Thyroid gland (tissue), 4 donors: ENCODE results near the gene LANCL1. TPM values are rescaled to one million over a fixed set of nuclear protein-coding genes. Genes with fewer than 3 reads are reported as not detected.

Source experiments
- DNase-seq, 2 donors: peaks; one replicate each; pipeline ENCODE4 v3.0.0-alpha.2; 2019
- H3K27ac ChIP-seq, 3 donors: fragments of 200-600 bp; sonication (generic); 1 replicate in 2 of 3; 2 replicates in 1 of 3; pipeline ENCODE4 v1.5.1; 2016 to 2019; ENCODE audit warnings: mild to moderate bottlenecking in 1 of 3, moderate library complexity in 1 of 3
- H3K27me3 ChIP-seq: fragments of 200-600 bp; sonication (generic); one replicate; pipeline ENCODE4 v1.5.1; 2019
- H3K36me3 ChIP-seq, 2 donors: fragments of 200-600 bp; sonication (generic); one replicate each; pipeline ENCODE4 v1.5.1; 2016 to 2019
- H3K4me1 ChIP-seq, 2 donors: fragments of 200-600 bp; sonication (generic); one replicate each; pipeline ENCODE4 v1.5.1; 2017 to 2019
- H3K4me3 ChIP-seq, 3 donors: fragments of 200-600 bp; sonication (generic); replicated peaks in 1 of 3; 1 replicate in 2 of 3; 2 replicates in 1 of 3; pipeline ENCODE4 v1.5.1; 2016; ENCODE audit warnings: mild to moderate bottlenecking in 1 of 3
- H3K9me3 ChIP-seq: fragments of 200-600 bp; sonication (generic); one replicate; pipeline ENCODE4 v1.5.1; 2017
- CTCF ChIP-seq, 6 experiments: fragments of 200-600 bp in 3 of 6; fragments of 450-650 bp in 3 of 6; sonication (generic) in 3 of 6; IDR thresholded peaks; one replicate each; pipeline ENCODE4 v1.5.1; 2016 to 2019; ENCODE audit warnings: antibody characterized with exemption in 6 of 6, mild to moderate bottlenecking in 2 of 6, inconsistent platforms in 1 of 6, moderate library complexity in 1 of 6
- POLR2A ChIP-seq, 2 donors: fragments of 450-650 bp; IDR thresholded peaks; one replicate each; pipeline ENCODE4 v1.6.1; 2017; ENCODE audit warnings: antibody characterized with exemption in 2 of 2, mild to moderate bottlenecking in 2 of 2, moderate library complexity in 1 of 2
- WGBS, 2 donors: methylation state at CpG; one replicate each; pipeline ENCODE4 v1.1.5; 2017; 5-methylcytosine and 5-hydroxymethylcytosine counted together
- intact Hi-C: fragments of 100-400 bp; cut with DNase I; formaldehyde crosslinking; loops from one replicate; pipeline ENCODE4 v1.15.1; 2023
- total RNA-seq, 4 donors: library from RNA; depleted of rRNA; stranded (reverse); fragments of >200 nt; gene quantifications; one replicate each; pipeline ENCODE4 v1.2.3, GENCODE V29; 2016

LANCL1 gene
- total RNA-seq, 4 donors from 2014 or later: 30.7 to 33.2 (median 32.0) TPM

GRCh38 chr2:210412660-210413059, 63.9 kb downstream of the LANCL1 start:
- no peak overlapping the region for H3K27ac ChIP-seq
- TF ChIP-seq POLR2A (IDR thresholded peaks at IDR 0.05): no peak
- TF ChIP-seq CTCF (IDR thresholded peaks at IDR 0.05): no peak
- no peaks in the 10 kb centered on the region for H3K27me3 ChIP-seq
- DNase-seq: no peak
- no peaks in the 10 kb centered on the region for H3K9me3 ChIP-seq
- no peak overlapping the region for H3K4me3 ChIP-seq
- WGBS, 2 donors: 98 to 100% methylated on average over 1 of the region's 1 CpG
- intact Hi-C loops: no loop called here
- no peaks in the 10 kb centered on the region for H3K4me1 ChIP-seq
- no peaks in the 10 kb centered on the region for H3K36me3 ChIP-seq

GRCh38 chr2:210410542-210410941, 66.0 kb downstream of the LANCL1 start:
- H3K4me3 ChIP-seq: no peak overlapping the region
- no peaks in the 10 kb centered on the region for H3K27me3 ChIP-seq
- H3K36me3 ChIP-seq: no peaks in the 10 kb centered on the region
- DNase-seq: no peak
- intact Hi-C loops: no loop called here
- H3K27ac ChIP-seq: no peak overlapping the region
- WGBS, 2 donors: 79 to 89% methylated on average over 1 of the region's 1 CpG
- TF ChIP-seq POLR2A (IDR thresholded peaks at IDR 0.05) (no peak), CTCF (IDR thresholded peaks at IDR 0.05) (no peak)
- H3K4me1 ChIP-seq: no peaks in the 10 kb centered on the region
- no peaks in the 10 kb centered on the region for H3K9me3 ChIP-seq

GRCh38 chr2:210399440-210400041, 77.0 kb downstream of the LANCL1 start:
- 49 to 51% methylated on average over 3 of the region's 3 CpGs for WGBS, 2 donors
- H3K9me3 ChIP-seq: no peaks in the 10 kb centered on the region
- H3K27ac ChIP-seq: no peak overlapping the region
- no peak overlapping the region for H3K4me3 ChIP-seq
- H3K4me1 ChIP-seq: no peaks in the 10 kb centered on the region
- DNase-seq: no peak
- no peaks in the 10 kb centered on the region for H3K27me3 ChIP-seq
- no peak for TF ChIP-seq POLR2A (IDR thresholded peaks at IDR 0.05)
- TF ChIP-seq CTCF (IDR thresholded peaks at IDR 0.05): peak in 4 of 6 experiments; percentile 12 to 64 (median 54)
- no peaks in the 10 kb centered on the region for H3K36me3 ChIP-seq
- intact Hi-C loops: loop anchor here (10.0 kb wide), 1 partner anchor 425 kb away; no protein-coding TSS in a partner anchor

- H3K4me1 ChIP-seq: no peaks in the 10 kb centered on the region
- no peaks in the 10 kb centered on the region for H3K36me3 ChIP-seq
- DNase-seq: no peak
- H3K9me3 ChIP-seq: no peaks in the 10 kb centered on the region
- intact Hi-C loops: no loop called here
- TF ChIP-seq POLR2A (IDR thresholded peaks at IDR 0.05) (no peak), CTCF (IDR thresholded peaks at IDR 0.05) (no peak)
- no peak overlapping the region for H3K27ac ChIP-seq
- 65 to 83% methylated on average over 4 of the region's 4 CpGs for WGBS, 2 donors
- no peak overlapping the region for H3K4me3 ChIP-seq
- H3K27me3 ChIP-seq: no peaks in the 10 kb centered on the region
Observed at GRCh38 chr2:210392469-210392881, 84.1 kb downstream of the LANCL1 start.

- no peaks in the 10 kb centered on the region for H3K36me3 ChIP-seq
- H3K4me3 ChIP-seq: no peak overlapping the region
- no peak overlapping the region for H3K27ac ChIP-seq
- DNase-seq: peak in 1 of 2 donors; percentile 2
- 70 to 71% methylated on average over 3 of the region's 3 CpGs for WGBS, 2 donors
- no peaks in the 10 kb centered on the region for H3K9me3 ChIP-seq
- intact Hi-C loops: no loop called here
- no peak for TF ChIP-seq CTCF (IDR thresholded peaks at IDR 0.05)
- no peak for TF ChIP-seq POLR2A (IDR thresholded peaks at IDR 0.05)
- H3K27me3 ChIP-seq: no peaks in the 10 kb centered on the region
- no peaks in the 10 kb centered on the region for H3K4me1 ChIP-seq
Observed at GRCh38 chr2:210389856-210390255, 86.7 kb downstream of the LANCL1 start.
